Epithelial cell of proximal tubule (primary cell): ENCODE data around the gene PHF13. TPM values are rescaled to one million over a fixed set of nuclear protein-coding genes. Genes with fewer than 3 reads are reported as not detected.
"Not testable (repeated sequence)": the region's sequence is repeated elsewhere in the genome, so short reads cannot be mapped to it uniquely, and the experiment has no call there.

Source experiments
- DNase-seq: peaks from one replicate; pipeline ENCODE4 v3.0.0-alpha.2; 2011; ENCODE audit warnings: low read depth
- H3K4me3 ChIP-seq: 2 replicates; pipeline ENCODE4 v1.5.1; 2011; ENCODE audit warnings: low read depth, mild to moderate bottlenecking, low read length
- CTCF ChIP-seq: conservative IDR thresholded peaks from 2 replicates; pipeline ENCODE4 v1.5.1; 2012; ENCODE audit warnings: low read depth, mild to moderate bottlenecking, low read length
- total RNA-seq: library from RNA; depleted of rRNA; stranded (reverse); fragments of >200 nt; gene quantifications from 2 replicates; pipeline ENCODE4 v1.2.3, GENCODE V29; 2015

The PHF13 gene
- total RNA-seq, 1 donor from 2014 or later, result 5.5 TPM

- no peak for DNase-seq
- TF ChIP-seq CTCF, result no peak
- H3K4me3 ChIP-seq, result no peak overlapping the region
These were observed 15.8 kb upstream of the PHF13 start for GRCh38 chr1:6597777-6598131.

- DNase-seq, result no peak
- no peak for TF ChIP-seq CTCF
- peak overlapping the region; percentile 76 for H3K4me3 ChIP-seq
These were observed 14.2 kb upstream of the PHF13 start for GRCh38 chr1:6599141-6599975.

GRCh38 chr1:6599991-6600390, 13.5 kb upstream of the PHF13 start:
- DNase-seq, result not testable (repeated sequence)

GRCh38 chr1:6600410-6601048, 13.0 kb upstream of the PHF13 start:
- TF ChIP-seq CTCF, result no peak
- H3K4me3 ChIP-seq, result peak overlapping the region; percentile 76
- DNase-seq, result no peak

More at GRCh38 chr1:6599991-6600390, 13.5 kb upstream of the PHF13 start:
- H3K4me3 ChIP-seq, result peak overlapping the region; percentile 76

- TF ChIP-seq CTCF, result no peak
- DNase-seq, result peak; percentile 90
- peak overlapping the region; percentile 76 for H3K4me3 ChIP-seq
These were observed 12.2 kb upstream of the PHF13 start for GRCh38 chr1:6601049-6601922.

- no peak for DNase-seq
- peak overlapping the region; percentile 76 for H3K4me3 ChIP-seq
- no peak for TF ChIP-seq CTCF
These were observed 11.4 kb upstream of the PHF13 start for GRCh38 chr1:6601923-6602668.
